ENCODE results near the gene CSN3. TPM values are rescaled to one million over a fixed set of nuclear protein-coding genes. Genes with fewer than 3 reads are reported as not detected.

The CSN3 gene
- total RNA-seq, 2 donors from 2014 or later = not detected

GRCh38 chr4:70251945-70252277 is 9.5 kb downstream of the CSN3 start:
- no peak for DNase-seq (ENCODE audit: low spot score)
- 78% methylated on average over 1 of the region's 1 CpG for WGBS

GRCh38 chr4:70269674-70270073 is 27.3 kb downstream of the CSN3 start:
- intact Hi-C loops (cut with DNase I) = no loop called here
- Histone ChIP-seq H3K9me3 (no peaks in the 10 kb centered on the region), H3K4me3 (no peak overlapping the region), H3K36me3 (no peaks in the 10 kb centered on the region), H3K4me1 (replicated peaks) (no peaks in the 10 kb centered on the region), H3K27ac (no peak overlapping the region), H3K27me3 (replicated peaks; ENCODE audit: insufficient read depth) (no peaks in the 10 kb centered on the region)
- TF ChIP-seq POLR2A (IDR thresholded peaks at IDR 0.05) (no peak), POLR2AphosphoS5 (IDR thresholded peaks at IDR 0.05) (no peak)
- TF ChIP-seq, protein P1, sequence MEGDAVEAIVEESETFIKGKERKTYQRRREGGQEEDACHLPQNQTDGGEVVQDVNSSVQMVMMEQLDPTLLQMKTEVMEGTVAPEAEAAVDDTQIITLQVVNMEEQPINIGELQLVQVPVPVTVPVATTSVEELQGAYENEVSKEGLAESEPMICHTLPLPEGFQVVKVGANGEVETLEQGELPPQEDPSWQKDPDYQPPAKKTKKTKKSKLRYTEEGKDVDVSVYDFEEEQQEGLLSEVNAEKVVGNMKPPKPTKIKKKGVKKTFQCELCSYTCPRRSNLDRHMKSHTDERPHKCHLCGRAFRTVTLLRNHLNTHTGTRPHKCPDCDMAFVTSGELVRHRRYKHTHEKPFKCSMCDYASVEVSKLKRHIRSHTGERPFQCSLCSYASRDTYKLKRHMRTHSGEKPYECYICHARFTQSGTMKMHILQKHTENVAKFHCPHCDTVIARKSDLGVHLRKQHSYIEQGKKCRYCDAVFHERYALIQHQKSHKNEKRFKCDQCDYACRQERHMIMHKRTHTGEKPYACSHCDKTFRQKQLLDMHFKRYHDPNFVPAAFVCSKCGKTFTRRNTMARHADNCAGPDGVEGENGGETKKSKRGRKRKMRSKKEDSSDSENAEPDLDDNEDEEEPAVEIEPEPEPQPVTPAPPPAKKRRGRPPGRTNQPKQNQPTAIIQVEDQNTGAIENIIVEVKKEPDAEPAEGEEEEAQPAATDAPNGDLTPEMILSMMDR (IDR thresholded peaks at IDR 0.05) = no peak
- no peak for DNase-seq (ENCODE audit: low spot score)
- 18% methylated on average over 1 of the region's 1 CpG for WGBS

More at GRCh38 chr4:70251945-70252277, 9.5 kb downstream of the CSN3 start:
- TF ChIP-seq POLR2A (IDR thresholded peaks at IDR 0.05) = no peak
- TF ChIP-seq, protein P1 (IDR thresholded peaks at IDR 0.05) = no peak
- no peak for TF ChIP-seq POLR2AphosphoS5 (IDR thresholded peaks at IDR 0.05)
- intact Hi-C loops (cut with DNase I) = no loop called here
- Histone ChIP-seq H3K27ac (no peak overlapping the region), H3K9me3 (no peaks in the 10 kb centered on the region), H3K4me3 (no peak overlapping the region), H3K36me3 (no peaks in the 10 kb centered on the region), H3K27me3 (replicated peaks; ENCODE audit: insufficient read depth) (no peaks in the 10 kb centered on the region), H3K4me1 (replicated peaks) (no peaks in the 10 kb centered on the region)

- Histone ChIP-seq H3K4me1 (replicated peaks) (no peaks in the 10 kb centered on the region), H3K27ac (no peak overlapping the region), H3K9me3 (no peaks in the 10 kb centered on the region), H3K36me3 (no peaks in the 10 kb centered on the region), H3K27me3 (replicated peaks; ENCODE audit: insufficient read depth) (no peaks in the 10 kb centered on the region), H3K4me3 (no peak overlapping the region)
- WGBS = 100% methylated on average over 2 of the region's 2 CpGs
- no peak for DNase-seq (ENCODE audit: low spot score)
- intact Hi-C loops (cut with DNase I) = no loop called here
- TF ChIP-seq, protein P1 (IDR thresholded peaks at IDR 0.05) = no peak
- TF ChIP-seq POLR2AphosphoS5 (IDR thresholded peaks at IDR 0.05) = no peak
- TF ChIP-seq POLR2A (IDR thresholded peaks at IDR 0.05) = no peak
Observed at GRCh38 chr4:70277121-70277520, 34.7 kb downstream of the CSN3 start.

- Histone ChIP-seq H3K4me1 (replicated peaks) (no peaks in the 10 kb centered on the region), H3K9me3 (no peaks in the 10 kb centered on the region), H3K4me3 (no peak overlapping the region), H3K27me3 (replicated peaks; ENCODE audit: insufficient read depth) (no peaks in the 10 kb centered on the region), H3K36me3 (no peaks in the 10 kb centered on the region), H3K27ac (no peak overlapping the region)
- intact Hi-C loops (cut with DNase I) = no loop called here
- WGBS = 59% methylated on average over 1 of the region's 1 CpG
- DNase-seq (ENCODE audit: low spot score) = no peak
- TF ChIP-seq POLR2AphosphoS5 (IDR thresholded peaks at IDR 0.05) = no peak
- no peak for TF ChIP-seq POLR2A (IDR thresholded peaks at IDR 0.05)
- TF ChIP-seq, protein P1 (IDR thresholded peaks at IDR 0.05) = no peak
Observed at GRCh38 chr4:70280567-70280966, 38.2 kb downstream of the CSN3 start.

GRCh38 chr4:70288651-70289050 is 46.3 kb downstream of the CSN3 start:
- WGBS = 22% methylated on average over 1 of the region's 1 CpG
- no peaks in the 10 kb centered on the region for H3K36me3 ChIP-seq
- no peak overlapping the region for H3K4me3 ChIP-seq
- no peaks in the 10 kb centered on the region for H3K9me3 ChIP-seq
- TF ChIP-seq POLR2AphosphoS5 (IDR thresholded peaks at IDR 0.05) (no peak), POLR2A (IDR thresholded peaks at IDR 0.05) (no peak)
- intact Hi-C loops (cut with DNase I) = no loop called here
- no peak overlapping the region for H3K27ac ChIP-seq
- H3K4me1 ChIP-seq (replicated peaks) = no peaks in the 10 kb centered on the region
- no peaks in the 10 kb centered on the region for H3K27me3 ChIP-seq (replicated peaks; ENCODE audit: insufficient read depth)
- no peak for DNase-seq (ENCODE audit: low spot score)
